Tibial nerve (tissue), 4 donors: Measurements from ENCODE around the gene ERF.

ENCODE experiments used
- EP300 ChIP-seq, 2 donors: sonication (generic); formaldehyde crosslinking; IDR thresholded peaks; one replicate each; pipeline ENCODE4 v1.6.1; 2017; ENCODE audit warnings: antibody characterized with exemption in 2 of 2, mild to moderate bottlenecking in 1 of 2
- POLR2A ChIP-seq, 2 donors: fragments of 450-650 bp; IDR thresholded peaks; one replicate each; pipeline ENCODE4 v1.6.1; 2017; ENCODE audit warnings: antibody characterized with exemption in 2 of 2, mild to moderate bottlenecking in 2 of 2, moderate library complexity in 2 of 2
- TF ChIP-seq, protein P1 (sequence below), 5 experiments: fragments of 200-600 bp in 3 of 5; fragments of 450-650 bp in 2 of 5; sonication (generic) in 3 of 5; IDR thresholded peaks; one replicate each; pipeline ENCODE4 v1.5.1; 2016 to 2019; ENCODE audit warnings: antibody characterized with exemption in 5 of 5, mild to moderate bottlenecking in 3 of 5, moderate library complexity in 2 of 5

GRCh38 chr19:42280815-42281145, 25.9 kb upstream of the ERF start:
- TF ChIP-seq EP300 (IDR thresholded peaks at IDR 0.05) (no peak), POLR2A (IDR thresholded peaks at IDR 0.05) (no peak)
- TF ChIP-seq, protein P1, sequence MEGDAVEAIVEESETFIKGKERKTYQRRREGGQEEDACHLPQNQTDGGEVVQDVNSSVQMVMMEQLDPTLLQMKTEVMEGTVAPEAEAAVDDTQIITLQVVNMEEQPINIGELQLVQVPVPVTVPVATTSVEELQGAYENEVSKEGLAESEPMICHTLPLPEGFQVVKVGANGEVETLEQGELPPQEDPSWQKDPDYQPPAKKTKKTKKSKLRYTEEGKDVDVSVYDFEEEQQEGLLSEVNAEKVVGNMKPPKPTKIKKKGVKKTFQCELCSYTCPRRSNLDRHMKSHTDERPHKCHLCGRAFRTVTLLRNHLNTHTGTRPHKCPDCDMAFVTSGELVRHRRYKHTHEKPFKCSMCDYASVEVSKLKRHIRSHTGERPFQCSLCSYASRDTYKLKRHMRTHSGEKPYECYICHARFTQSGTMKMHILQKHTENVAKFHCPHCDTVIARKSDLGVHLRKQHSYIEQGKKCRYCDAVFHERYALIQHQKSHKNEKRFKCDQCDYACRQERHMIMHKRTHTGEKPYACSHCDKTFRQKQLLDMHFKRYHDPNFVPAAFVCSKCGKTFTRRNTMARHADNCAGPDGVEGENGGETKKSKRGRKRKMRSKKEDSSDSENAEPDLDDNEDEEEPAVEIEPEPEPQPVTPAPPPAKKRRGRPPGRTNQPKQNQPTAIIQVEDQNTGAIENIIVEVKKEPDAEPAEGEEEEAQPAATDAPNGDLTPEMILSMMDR (IDR thresholded peaks at IDR 0.05): no peak
